ENCODE results near the gene ANKS1A.
"Not testable (repeated sequence)": the region's sequence is repeated elsewhere in the genome, so short reads cannot be mapped to it uniquely, and the experiment has no call there.

Gene ANKS1A

GRCh38 chr6:34866509-34866908 lies 22.5 kb upstream of the ANKS1A start:
- no peaks in the 10 kb centered on the region for H3K9me3 ChIP-seq (ENCODE audit: control insufficient read depth, insufficient read depth, low read depth, low read length)
- no peaks in the 10 kb centered on the region for H3K27me3 ChIP-seq (ENCODE audit: control insufficient read depth, insufficient read depth, low read length)
- H3K4me3 ChIP-seq (ENCODE audit: low read depth, low read length) = no peak overlapping the region
- H3K36me3 ChIP-seq (ENCODE audit: control insufficient read depth, insufficient read depth, low read length) = peaks cover 62% of the 10 kb centered on the region
- H3K27ac ChIP-seq (ENCODE audit: low read depth, low read length) = no peak overlapping the region
- no peaks in the 10 kb centered on the region for H3K4me1 ChIP-seq (ENCODE audit: control insufficient read depth, insufficient read depth, low read length)
- no peak overlapping the region for H3K9ac ChIP-seq (ENCODE audit: low read length)

GRCh38 chr6:34867484-34867883 lies 21.6 kb upstream of the ANKS1A start:
- H3K27ac ChIP-seq (ENCODE audit: low read depth, low read length) = no peak overlapping the region
- H3K27me3 ChIP-seq (ENCODE audit: control insufficient read depth, insufficient read depth, low read length) = no peaks in the 10 kb centered on the region
- no peak overlapping the region for H3K4me3 ChIP-seq (ENCODE audit: low read depth, low read length)
- H3K9ac ChIP-seq (ENCODE audit: low read length) = no peak overlapping the region
- peaks cover 70% of the 10 kb centered on the region for H3K36me3 ChIP-seq (ENCODE audit: control insufficient read depth, insufficient read depth, low read length)
- H3K9me3 ChIP-seq (ENCODE audit: control insufficient read depth, insufficient read depth, low read depth, low read length) = no peaks in the 10 kb centered on the region
- no peaks in the 10 kb centered on the region for H3K4me1 ChIP-seq (ENCODE audit: control insufficient read depth, insufficient read depth, low read length)

- Histone ChIP-seq H3K36me3 (ENCODE audit: control insufficient read depth, insufficient read depth, low read length) (peaks cover 71% of the 10 kb centered on the region), H3K27ac (ENCODE audit: low read depth, low read length) (no peak overlapping the region), H3K9me3 (ENCODE audit: control insufficient read depth, insufficient read depth, low read depth, low read length) (no peaks in the 10 kb centered on the region), H3K9ac (ENCODE audit: low read length) (no peak overlapping the region), H3K4me3 (ENCODE audit: low read depth, low read length) (no peak overlapping the region), H3K27me3 (ENCODE audit: control insufficient read depth, insufficient read depth, low read length) (no peaks in the 10 kb centered on the region), H3K4me1 (ENCODE audit: control insufficient read depth, insufficient read depth, low read length) (peaks cover 17% of the 10 kb centered on the region)
Observed at GRCh38 chr6:34871853-34872252, 17.2 kb upstream of the ANKS1A start.

- no peak overlapping the region for H3K27ac ChIP-seq (ENCODE audit: low read depth, low read length)
- H3K27me3 ChIP-seq (ENCODE audit: control insufficient read depth, insufficient read depth, low read length) = no peaks in the 10 kb centered on the region
- no peak overlapping the region for H3K4me3 ChIP-seq (ENCODE audit: low read depth, low read length)
- no peak overlapping the region for H3K9ac ChIP-seq (ENCODE audit: low read length)
- no peaks in the 10 kb centered on the region for H3K9me3 ChIP-seq (ENCODE audit: control insufficient read depth, insufficient read depth, low read depth, low read length)
- H3K36me3 ChIP-seq (ENCODE audit: control insufficient read depth, insufficient read depth, low read length) = peaks cover 71% of the 10 kb centered on the region
- H3K4me1 ChIP-seq (ENCODE audit: control insufficient read depth, insufficient read depth, low read length) = peaks cover 17% of the 10 kb centered on the region
Observed at GRCh38 chr6:34872332-34872731, 16.7 kb upstream of the ANKS1A start.

DNA sequence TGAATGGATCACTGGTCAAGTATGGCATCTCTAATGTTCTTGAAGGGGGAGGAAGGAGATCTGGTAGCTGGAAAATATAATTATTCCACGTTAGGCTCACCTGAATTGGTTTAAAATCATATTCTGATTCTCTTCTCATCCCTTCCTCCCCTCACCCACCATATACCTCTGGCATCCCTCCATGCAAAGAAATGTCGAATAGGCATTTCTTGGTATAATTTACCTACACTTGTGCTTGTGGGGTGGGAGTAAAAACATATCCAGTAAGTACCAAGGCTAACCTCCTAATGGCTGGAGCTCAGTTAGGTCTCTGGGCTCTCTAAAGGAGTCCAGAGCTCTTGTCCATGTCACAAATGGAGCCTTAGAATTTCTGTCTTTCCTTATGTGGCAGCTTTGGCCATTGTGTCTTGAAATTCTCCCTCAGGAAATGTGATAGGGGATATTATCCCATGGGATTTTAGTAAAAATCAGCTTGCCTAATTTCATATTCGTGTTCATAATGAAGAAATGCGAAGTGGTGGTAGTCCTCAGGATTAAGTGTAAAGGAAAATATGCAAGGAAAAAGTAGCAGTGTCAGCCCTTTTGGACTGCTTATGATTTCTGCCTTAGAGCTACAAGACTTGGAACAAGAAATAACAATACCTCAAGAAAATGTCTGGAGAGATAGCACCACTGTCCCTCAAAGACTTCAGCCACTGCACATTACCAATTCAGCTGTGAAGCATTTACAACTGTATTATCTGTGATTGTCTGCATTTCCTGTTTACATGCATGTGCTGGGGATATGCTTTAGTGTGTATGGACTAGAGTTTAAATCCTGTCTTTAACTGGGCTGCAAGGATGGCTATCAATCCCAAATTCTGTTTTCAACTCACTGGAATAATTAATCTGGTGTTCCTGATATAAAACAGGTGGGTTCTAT lies 13.5 kb upstream of the ANKS1A start:
- Histone ChIP-seq H3K9me3 (ENCODE audit: control insufficient read depth, insufficient read depth, low read depth, low read length) (no peaks in the 10 kb centered on the region), H3K36me3 (ENCODE audit: control insufficient read depth, insufficient read depth, low read length) (peaks cover 79% of the 10 kb centered on the region), H3K4me1 (ENCODE audit: control insufficient read depth, insufficient read depth, low read length) (peaks cover 17% of the 10 kb centered on the region), H3K27ac (ENCODE audit: low read depth, low read length) (no peak overlapping the region; the same call in 1 of the 2 replicates), H3K9ac (ENCODE audit: low read length) (no peak overlapping the region), H3K27me3 (ENCODE audit: control insufficient read depth, insufficient read depth, low read length) (no peaks in the 10 kb centered on the region), H3K4me3 (ENCODE audit: low read depth, low read length) (no peak overlapping the region)

GRCh38 chr6:34876472-34876871 lies 12.6 kb upstream of the ANKS1A start:
- H3K36me3 ChIP-seq (ENCODE audit: control insufficient read depth, insufficient read depth, low read length) = peaks cover 79% of the 10 kb centered on the region
- no peak overlapping the region for H3K4me3 ChIP-seq (ENCODE audit: low read depth, low read length)

GRCh38 chr6:34877259-34877658 lies 11.8 kb upstream of the ANKS1A start:
- no peak overlapping the region for H3K27ac ChIP-seq (ENCODE audit: low read depth, low read length)

More at GRCh38 chr6:34876472-34876871, 12.6 kb upstream of the ANKS1A start:
- Histone ChIP-seq H3K9me3 (ENCODE audit: control insufficient read depth, insufficient read depth, low read depth, low read length) (no peaks in the 10 kb centered on the region), H3K27me3 (ENCODE audit: control insufficient read depth, insufficient read depth, low read length) (no peaks in the 10 kb centered on the region), H3K27ac (ENCODE audit: low read depth, low read length) (no peak overlapping the region), H3K4me1 (ENCODE audit: control insufficient read depth, insufficient read depth, low read length) (peaks cover 17% of the 10 kb centered on the region), H3K9ac (ENCODE audit: low read length) (no peak overlapping the region)

GRCh38 chr6:34877869-34878485 lies 11.1 kb upstream of the ANKS1A start:
- Histone ChIP-seq H3K27ac (ENCODE audit: low read depth, low read length) (no peak overlapping the region), H3K27me3 (ENCODE audit: control insufficient read depth, insufficient read depth, low read length) (no peaks in the 10 kb centered on the region), H3K4me1 (ENCODE audit: control insufficient read depth, insufficient read depth, low read length) (peaks cover 17% of the 10 kb centered on the region), H3K36me3 (ENCODE audit: control insufficient read depth, insufficient read depth, low read length) (peaks cover 69% of the 10 kb centered on the region), H3K4me3 (ENCODE audit: low read depth, low read length) (no peak overlapping the region), H3K9ac (ENCODE audit: low read length) (no peak overlapping the region), H3K9me3 (ENCODE audit: control insufficient read depth, insufficient read depth, low read depth, low read length) (no peaks in the 10 kb centered on the region)

More at GRCh38 chr6:34877259-34877658, 11.8 kb upstream of the ANKS1A start:
- H3K4me3 ChIP-seq (ENCODE audit: low read depth, low read length) = no peak overlapping the region
- no peaks in the 10 kb centered on the region for H3K27me3 ChIP-seq (ENCODE audit: control insufficient read depth, insufficient read depth, low read length)
- H3K36me3 ChIP-seq (ENCODE audit: control insufficient read depth, insufficient read depth, low read length) = peaks cover 72% of the 10 kb centered on the region
- no peak overlapping the region for H3K9ac ChIP-seq (ENCODE audit: low read length)
- no peaks in the 10 kb centered on the region for H3K9me3 ChIP-seq (ENCODE audit: control insufficient read depth, insufficient read depth, low read depth, low read length)
- peaks cover 17% of the 10 kb centered on the region for H3K4me1 ChIP-seq (ENCODE audit: control insufficient read depth, insufficient read depth, low read length)

DNA sequence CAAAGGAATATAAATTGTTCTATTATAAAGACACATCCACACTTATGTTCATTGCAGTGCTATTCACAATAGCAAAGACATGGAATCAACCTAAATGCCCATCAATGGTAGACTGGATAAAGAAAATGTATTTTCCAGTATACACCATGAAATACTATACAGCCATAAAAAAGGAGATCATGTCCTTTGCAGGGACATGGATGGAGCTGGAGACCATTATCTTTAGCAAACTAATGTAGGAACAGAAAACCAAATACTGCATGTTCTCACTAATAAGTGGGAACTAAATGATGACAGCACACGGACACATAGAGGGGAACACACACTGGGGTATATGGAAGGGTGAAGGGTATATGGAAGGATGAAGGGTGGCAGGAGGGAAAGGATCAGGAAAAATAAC lies 5.0 kb upstream of the ANKS1A start:
- not testable (repeated sequence) for H3K9me3 ChIP-seq (ENCODE audit: control insufficient read depth, insufficient read depth, low read depth, low read length); H3K9ac ChIP-seq (ENCODE audit: low read length); H3K27me3 ChIP-seq (ENCODE audit: control insufficient read depth, insufficient read depth, low read length); H3K4me1 ChIP-seq (ENCODE audit: control insufficient read depth, insufficient read depth, low read length); H3K27ac ChIP-seq (ENCODE audit: low read depth, low read length); H3K4me3 ChIP-seq (ENCODE audit: low read depth, low read length)
- peaks cover 40% of the 10 kb centered on the region for H3K36me3 ChIP-seq (ENCODE audit: control insufficient read depth, insufficient read depth, low read length)

GRCh38 chr6:34884996-34885395 lies 4.1 kb upstream of the ANKS1A start:
- H3K36me3 ChIP-seq (ENCODE audit: control insufficient read depth, insufficient read depth, low read length) = peaks cover 32% of the 10 kb centered on the region
- H3K9ac ChIP-seq (ENCODE audit: low read length) = no peak overlapping the region
- no peaks in the 10 kb centered on the region for H3K4me1 ChIP-seq (ENCODE audit: control insufficient read depth, insufficient read depth, low read length)
- H3K9me3 ChIP-seq (ENCODE audit: control insufficient read depth, insufficient read depth, low read depth, low read length) = no peaks in the 10 kb centered on the region
- no peaks in the 10 kb centered on the region for H3K27me3 ChIP-seq (ENCODE audit: control insufficient read depth, insufficient read depth, low read length)
- H3K27ac ChIP-seq (ENCODE audit: low read depth, low read length) = no peak overlapping the region
- no peak overlapping the region for H3K4me3 ChIP-seq (ENCODE audit: low read depth, low read length)

DNA sequence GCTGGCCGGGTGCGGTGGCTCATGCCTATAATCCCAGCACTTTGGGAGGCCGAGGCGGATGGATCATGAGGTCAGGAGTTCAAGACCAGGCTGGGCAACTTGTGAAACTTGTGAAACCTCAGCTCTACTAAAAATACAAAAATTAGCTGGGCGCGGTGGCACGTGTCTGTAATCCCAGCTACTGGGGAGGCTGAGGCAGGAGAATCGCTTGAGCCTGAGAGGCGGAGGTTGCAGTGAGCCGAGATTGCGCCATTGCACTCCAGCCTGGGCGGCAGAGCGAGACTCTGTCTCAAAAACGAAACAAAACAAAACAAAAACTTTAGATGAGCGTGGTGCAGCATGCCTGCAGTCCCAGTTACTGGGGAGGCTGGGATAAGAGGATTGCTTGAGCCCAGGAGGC lies 3.2 kb upstream of the ANKS1A start:
- not testable (repeated sequence) for H3K9ac ChIP-seq (ENCODE audit: low read length); H3K27ac ChIP-seq (ENCODE audit: low read depth, low read length); H3K4me1 ChIP-seq (ENCODE audit: control insufficient read depth, insufficient read depth, low read length); H3K4me3 ChIP-seq (ENCODE audit: low read depth, low read length); H3K9me3 ChIP-seq (ENCODE audit: control insufficient read depth, insufficient read depth, low read depth, low read length); H3K27me3 ChIP-seq (ENCODE audit: control insufficient read depth, insufficient read depth, low read length)
- H3K36me3 ChIP-seq (ENCODE audit: control insufficient read depth, insufficient read depth, low read length) = peaks cover 24% of the 10 kb centered on the region

Measured in HUES6 (cell line).